IMR-90 (cell line): ENCODE data around the gene C1GALT1. TPM values are rescaled to one million over a fixed set of nuclear protein-coding genes. Genes with fewer than 3 reads are reported as not detected.

Experiments
- ATAC-seq: fragments of 200-7000 bp; cut with Tn5 transposase; 2 replicates; pipeline ENCODE4 v1.9.1; 2020; ENCODE audit warnings: low read depth, mild to moderate bottlenecking, moderate library complexity
- BruUV-seq: library from RNA; stranded (reverse); fragments of 400-500 nt; replicated peaks from 2 replicates; lab custom pipeline; 2021; lab: Mats Ljungman, UMichigan
- CTCF ChIA-PET: fragments of 300-600 bp; formaldehyde crosslinking; extraction: SDS; loops from one replicate; lab custom pipeline; 2021; ENCODE audit warnings: antibody characterized with exemption; lab: Yijun Ruan, JAX
- POLR2A ChIA-PET: fragments of 300-600 bp; sonication (Branson Sonifier 250); formaldehyde crosslinking; loops from one replicate; lab custom pipeline; 2022; ENCODE audit warnings: antibody characterized with exemption; ENCODE audit not compliant: unreplicated experiment; lab: Charles Lee
- DNase-seq: peaks from one replicate; pipeline ENCODE4 v3.0.0; 2013
- H2AFZ ChIP-seq: replicated peaks from 2 replicates; pipeline ENCODE3; 2013; ENCODE audit warnings: low read length, mild to moderate bottlenecking; ENCODE audit not compliant: poor library complexity
- H2AK5ac ChIP-seq: 2 replicates; pipeline ENCODE4 v1.6.1; 2013; ENCODE audit warnings: low read depth, low read length, inconsistent platforms
- H2AK9ac ChIP-seq: replicated peaks from 2 replicates; pipeline ENCODE3; 2013; ENCODE audit warnings: mild to moderate bottlenecking, low read depth, low read length, moderate library complexity; ENCODE audit not compliant: poor library complexity
- H2BK120ac ChIP-seq: 2 replicates; pipeline ENCODE4 v1.6.1; 2013; ENCODE audit warnings: low read depth, low read length, inconsistent platforms
- H2BK15ac ChIP-seq: 3 replicates; pipeline ENCODE4 v1.6.1; 2013; ENCODE audit warnings: low read depth, low read length, inconsistent platforms
- H2BK20ac ChIP-seq: 2 replicates; pipeline ENCODE4 v1.6.1; 2013; ENCODE audit warnings: low read depth, mild to moderate bottlenecking, inconsistent platforms, low read length, moderate library complexity
- H2BK5ac ChIP-seq: 2 replicates; pipeline ENCODE4 v1.6.1; 2013; ENCODE audit warnings: mild to moderate bottlenecking, low read depth, low read length, inconsistent platforms; ENCODE audit not compliant: poor library complexity, severe bottlenecking
- H3K14ac ChIP-seq: replicated peaks from 2 replicates; pipeline ENCODE4 v1.6.1; 2013; ENCODE audit warnings: low read depth, low read length, inconsistent platforms
- H3K18ac ChIP-seq: 2 replicates; pipeline ENCODE4 v1.6.1; 2013; ENCODE audit warnings: low read depth, low read length, control low read depth
- H3K23ac ChIP-seq: 2 replicates; pipeline ENCODE4 v1.6.1; 2013; ENCODE audit warnings: low read depth, low read length, inconsistent platforms
- H3K27ac ChIP-seq: 2 replicates; pipeline ENCODE4 v1.5.1; 2013; ENCODE audit warnings: mild to moderate bottlenecking, control low read depth, low read length; ENCODE audit not compliant: insufficient read depth
- H3K27me3 ChIP-seq: 2 replicates; pipeline ENCODE4 v1.6.1; 2013; ENCODE audit warnings: low read length; ENCODE audit not compliant: control insufficient read depth, insufficient read depth
- H3K36me3 ChIP-seq: 2 replicates; pipeline ENCODE4 v1.6.1; 2013; ENCODE audit warnings: low read length, mixed read lengths; ENCODE audit not compliant: control insufficient read depth, insufficient read depth
- H3K4ac ChIP-seq: 2 replicates; pipeline ENCODE4 v1.6.1; 2013; ENCODE audit warnings: low read depth, low read length, inconsistent platforms
- H3K4me1 ChIP-seq: 2 replicates; pipeline ENCODE4 v1.6.1; 2013; ENCODE audit warnings: low read length, mixed read lengths; ENCODE audit not compliant: control insufficient read depth, insufficient read depth
- H3K4me2 ChIP-seq: 2 replicates; pipeline ENCODE4 v1.6.1; 2013; ENCODE audit warnings: low read depth, mild to moderate bottlenecking, control low read depth, low read length, moderate library complexity
- H3K4me3 ChIP-seq: 2 replicates; pipeline ENCODE4 v1.5.1; 2013; ENCODE audit warnings: low read depth, mild to moderate bottlenecking, control low read depth, low read length, moderate library complexity; ENCODE audit not compliant: insufficient read depth
- H3K56ac ChIP-seq: 2 replicates; pipeline ENCODE4 v1.6.1; 2013; ENCODE audit warnings: low read length, inconsistent platforms; ENCODE audit not compliant: insufficient read depth; ENCODE audit errors: extremely low read depth
- H3K79me1 ChIP-seq, 2 experiments: 2 replicates each; pipeline ENCODE4 v1.6.1; 2013; ENCODE audit warnings: low read length in 2 of 2, inconsistent platforms in 1 of 2, low read depth in 1 of 2
- H3K9ac ChIP-seq: 2 replicates; pipeline ENCODE4 v1.6.1; 2013; ENCODE audit warnings: low read depth, low read length, control low read depth
- H3K9me1 ChIP-seq: 2 replicates; pipeline ENCODE4 v1.6.1; 2013; ENCODE audit warnings: low read length, inconsistent platforms; ENCODE audit not compliant: insufficient read depth
- H3K9me3 ChIP-seq: 2 replicates; pipeline ENCODE4 v1.6.1; 2013; ENCODE audit warnings: low read length; ENCODE audit not compliant: control insufficient read depth, insufficient read depth
- H4K20me1 ChIP-seq: 2 replicates; pipeline ENCODE4 v1.6.1; 2013; ENCODE audit warnings: low read length, inconsistent platforms; ENCODE audit not compliant: insufficient read depth
- H4K5ac ChIP-seq: 2 replicates; pipeline ENCODE4 v1.6.1; 2013; ENCODE audit warnings: mild to moderate bottlenecking, low read depth, low read length, control low read depth
- H4K8ac ChIP-seq, 2 experiments: 2 replicates each; pipeline ENCODE4 v1.6.1; 2013; ENCODE audit warnings: low read depth in 2 of 2, low read length in 2 of 2, control low read depth in 1 of 2, inconsistent platforms in 1 of 2
- H4K91ac ChIP-seq: 2 replicates; pipeline ENCODE4 v1.6.1; 2013; ENCODE audit warnings: low read depth, low read length, inconsistent platforms; ENCODE audit not compliant: insufficient read depth
- BHLHE40 ChIP-seq: fragments of 150-350 bp; IDR thresholded peaks from 2 replicates; pipeline ENCODE4 v1.6.1; 2016; ENCODE audit warnings: mild to moderate bottlenecking, low read depth, low read length
- CEBPB ChIP-seq: IDR thresholded peaks from 2 replicates; pipeline ENCODE4 v1.6.1; 2012; ENCODE audit warnings: low read depth, low read length, improper control_type of control experiment
- CHD1 ChIP-seq: IDR thresholded peaks from 2 replicates; pipeline ENCODE4 v1.6.1; 2012; ENCODE audit warnings: low read depth, low read length, improper control_type of control experiment
- CTCF ChIP-seq: conservative IDR thresholded peaks from 2 replicates; pipeline ENCODE4 v1.5.1; 2012; ENCODE audit warnings: mild to moderate bottlenecking, low read depth, low read length, improper control_type of control experiment
- ELK1 ChIP-seq: fragments of 150-350 bp; IDR thresholded peaks from 2 replicates; pipeline ENCODE4 v1.6.1; 2016; ENCODE audit warnings: low read depth, mild to moderate bottlenecking, low read length, moderate library complexity, borderline replicate concordance
- FOS ChIP-seq: fragments of 150-350 bp; IDR thresholded peaks from 2 replicates; pipeline ENCODE4 v1.6.1; 2016; ENCODE audit warnings: low read depth, low read length
- MAFK ChIP-seq: IDR thresholded peaks from 2 replicates; pipeline ENCODE4 v1.6.1; 2012; ENCODE audit warnings: low read depth, low read length, improper control_type of control experiment
- MAZ ChIP-seq: IDR thresholded peaks from 2 replicates; pipeline ENCODE4 v1.6.1; 2012; ENCODE audit warnings: low read depth, mild to moderate bottlenecking, low read length, improper control_type of control experiment, moderate library complexity, borderline replicate concordance
- MXI1 ChIP-seq: IDR thresholded peaks from 2 replicates; pipeline ENCODE4 v1.6.1; 2012; ENCODE audit warnings: low read depth, mild to moderate bottlenecking, low read length, moderate library complexity, borderline replicate concordance
- NFE2L2 ChIP-seq: fragments of 150-350 bp; IDR thresholded peaks from 2 replicates; pipeline ENCODE4 v1.6.1; 2016; ENCODE audit warnings: low read depth, mild to moderate bottlenecking, low read length
- POLR2A ChIP-seq: IDR thresholded peaks from 2 replicates; pipeline ENCODE4 v1.6.1; 2012; ENCODE audit warnings: mild to moderate bottlenecking, low read depth, low read length
- RAD21 ChIP-seq: IDR thresholded peaks from 2 replicates; pipeline ENCODE4 v1.6.1; 2012; ENCODE audit warnings: low read length, improper control_type of control experiment
- RCOR1 ChIP-seq: IDR thresholded peaks from 2 replicates; pipeline ENCODE4 v1.6.1; 2012; ENCODE audit warnings: mild to moderate bottlenecking, low read length, improper control_type of control experiment; ENCODE audit not compliant: insufficient replicate concordance
- RFX5 ChIP-seq: IDR thresholded peaks from 2 replicates; pipeline ENCODE4 v1.8.0; 2012; ENCODE audit warnings: low read depth, mild to moderate bottlenecking, low read length, moderate library complexity
- SMC3 ChIP-seq: fragments of 150-350 bp; IDR thresholded peaks from 2 replicates; pipeline ENCODE4 v1.6.1; 2016; ENCODE audit warnings: low read depth, mild to moderate bottlenecking, antibody characterized with exemption, low read length, moderate library complexity
- USF2 ChIP-seq: fragments of 150-350 bp; IDR thresholded peaks from 2 replicates; pipeline ENCODE4 v1.6.1; 2017; ENCODE audit warnings: mild to moderate bottlenecking, antibody characterized with exemption, low read length, low read depth
- WGBS, 2 experiments: methylation state at CpG; one replicate each; pipeline versions ENCODE4 v1.1.5 to v1.1.7; 2013; ENCODE audit warnings: missing lambda C conversion rate in 2 of 2; ENCODE audit not compliant: insufficient read length in 1 of 2; ENCODE audit errors: extremely low coverage in 2 of 2; 5-methylcytosine and 5-hydroxymethylcytosine counted together
- dilution Hi-C: fragments of 300-500 bp; cut with HindIII; formaldehyde crosslinking; loops from one replicate; pipeline ENCODE4 v1.14.3; 2018; ENCODE audit warnings: low sequenced_read_pairs; ENCODE audit not compliant: unreplicated experiment
- in situ Hi-C: fragments of 300-500 bp; cut with MboI; formaldehyde crosslinking; loops from 3 replicates; pipeline ENCODE4 v1.14.3; 2019; ENCODE audit warnings: low sequenced_read_pairs, inconsistent platforms, mixed read lengths
- intact Hi-C: fragments of 100-400 bp; cut with micrococcal nuclease; formaldehyde crosslinking; loops from 2 replicates; pipeline ENCODE4 v1.10.0; 2022
- polyA plus RNA-seq, 3 experiments: library from polyadenylated mRNA; depleted of rRNA; stranded (reverse); fragments of >200 nt; gene quantifications; 2 replicates each; pipeline ENCODE4 v1.2.3, GENCODE V29; 2012; ENCODE audit warnings: low replicate concordance in 1 of 3
- total RNA-seq: library from RNA; depleted of rRNA; stranded (reverse); fragments of >200 nt; gene quantifications from 2 replicates; pipeline ENCODE4 v1.2.3, GENCODE V29; 2012

C1GALT1 gene
- total and polyA plus RNA-seq, 2 of the 4 experiments (the other 2 are of a cell fraction): 11.6 to 12.2 TPM

GRCh38 chr7:7247658-7248057, 65.3 kb downstream of the C1GALT1 start:
- Histone ChIP-seq H3K4me2 (peak overlapping the region; percentile 65), H2BK120ac (no peak overlapping the region), H4K5ac (no peak overlapping the region), H2BK20ac (no peak overlapping the region), H3K27me3 (no peaks in the 10 kb centered on the region), H3K23ac (no peak overlapping the region), H3K4ac (no peak overlapping the region), H2AK5ac (no peak overlapping the region), H3K79me1 (no peaks in the 10 kb centered on the region; a peak in 1 of 4 replicates), H2BK15ac (no peak overlapping the region), H3K4me1 (no peaks in the 10 kb centered on the region), H2AK9ac (no peak overlapping the region), H3K9me3 (no peaks in the 10 kb centered on the region), H3K18ac (no peak overlapping the region), H3K56ac (no peak overlapping the region), H2AFZ (no peak overlapping the region), H3K9me1 (no peaks in the 10 kb centered on the region), H4K91ac (no peak overlapping the region), H3K14ac (no peak overlapping the region), H2BK5ac (peak overlapping the region; percentile 8), H4K8ac (no peak overlapping the region), H3K4me3 (no peak overlapping the region), H3K9ac (no peak overlapping the region), H3K27ac (no peak overlapping the region), H4K20me1 (no peaks in the 10 kb centered on the region), H3K36me3 (no peaks in the 10 kb centered on the region)
- TF ChIP-seq CHD1 (no peak), MAZ (no peak), POLR2A (no peak), MXI1 (no peak), CTCF (no peak), USF2 (no peak), MAFK (no peak), FOS (no peak), RAD21 (no peak), ELK1 (no peak), NFE2L2 (no peak), RFX5 (no peak), CEBPB (no peak), BHLHE40 (no peak), SMC3 (no peak), RCOR1 (no peak)
- in situ Hi-C loops: no loop called here
- POLR2A ChIA-PET: no interaction called here
- intact Hi-C loops: no loop called here
- DNase-seq (no peak), ATAC-seq (no peak)
- no CpG with 5 or more reads among the region's 1 CpG for WGBS, 2 experiments
- CTCF ChIA-PET: no interaction called here
- no TSS peak for BruUV-seq
- dilution Hi-C loops: no loop called here
